Hepatocyte (in vitro differentiated cells): ENCODE measurements around the gene PTGES2. TPM values are rescaled to one million over a fixed set of nuclear protein-coding genes. Genes with fewer than 3 reads are reported as not detected.
A peak's percentile ranks its signal among the peaks of the same experiment; 100 is the strongest.

Source experiments
- DNase-seq: peaks from one replicate; pipeline ENCODE4 v3.0.0-alpha.2; 2016; ENCODE audit warnings: low spot score
- H2AFZ ChIP-seq: fragments of 200-600 bp; sonication (generic); 2 replicates; pipeline ENCODE4 v1.6.0; 2016; ENCODE audit warnings: antibody characterized with exemption, mild to moderate bottlenecking
- H3K27ac ChIP-seq: fragments of 200-600 bp; sonication (generic); 2 replicates; pipeline ENCODE4 v1.5.1; 2016; ENCODE audit warnings: mild to moderate bottlenecking
- H3K27me3 ChIP-seq: fragments of 200-600 bp; sonication (generic); 2 replicates; pipeline ENCODE4 v1.6.1; 2016
- H3K36me3 ChIP-seq: fragments of 200-600 bp; sonication (generic); replicated peaks from 2 replicates; pipeline ENCODE4 v1.5.1; 2016; ENCODE audit warnings: low read depth; ENCODE audit not compliant: insufficient read depth
- H3K4me1 ChIP-seq: fragments of 200-600 bp; sonication (generic); 2 replicates; pipeline ENCODE4 v1.5.1; 2016; ENCODE audit warnings: mild to moderate bottlenecking, moderate library complexity; ENCODE audit not compliant: insufficient read depth
- H3K4me2 ChIP-seq: fragments of 200-600 bp; sonication (generic); 2 replicates; pipeline ENCODE4 v1.6.0; 2016
- H3K4me3 ChIP-seq: fragments of 200-600 bp; sonication (generic); 2 replicates; pipeline ENCODE4 v1.5.1; 2016; ENCODE audit warnings: mild to moderate bottlenecking
- H3K79me2 ChIP-seq: fragments of 200-600 bp; sonication (generic); 2 replicates; pipeline ENCODE4 v1.6.0; 2017; ENCODE audit warnings: mild to moderate bottlenecking
- H3K9me2 ChIP-seq: fragments of 200-600 bp; sonication (generic); replicated peaks from 2 replicates; pipeline ENCODE4 v1.6.0; 2017; ENCODE audit warnings: mild to moderate bottlenecking; ENCODE audit not compliant: insufficient read depth
- H3K9me3 ChIP-seq: fragments of 200-600 bp; sonication (generic); 2 replicates; pipeline ENCODE4 v1.5.1; 2016; ENCODE audit warnings: low read depth, mild to moderate bottlenecking
- H4K20me1 ChIP-seq: fragments of 200-600 bp; sonication (generic); 2 replicates; pipeline ENCODE4 v1.6.0; 2016; ENCODE audit warnings: mild to moderate bottlenecking; ENCODE audit not compliant: insufficient read depth, poor library complexity, severe bottlenecking
- CTCF ChIP-seq: fragments of 200-600 bp; sonication (generic); IDR thresholded peaks from 2 replicates; pipeline ENCODE4 v1.5.1; 2016; ENCODE audit warnings: antibody characterized with exemption, mild to moderate bottlenecking; ENCODE audit not compliant: poor library complexity
- EZH2 ChIP-seq: fragments of 200-600 bp; sonication (generic); IDR thresholded peaks from 2 replicates; pipeline ENCODE4 v1.6.1; 2016; ENCODE audit warnings: antibody characterized with exemption, mild to moderate bottlenecking, borderline replicate concordance
- EZH2phosphoT487 ChIP-seq: fragments of 200-600 bp; sonication (generic); IDR thresholded peaks from one replicate; pipeline ENCODE4 v1.6.1; 2018; ENCODE audit warnings: antibody characterized with exemption, mild to moderate bottlenecking, low read depth, moderate library complexity; ENCODE audit not compliant: unreplicated experiment, severe bottlenecking
- WGBS: methylation state at CpG from one replicate; pipeline ENCODE4 v1.1.6; 2016; ENCODE audit warnings: low lambda C conversion rate; ENCODE audit errors: missing lambda C conversion rate; 5-methylcytosine and 5-hydroxymethylcytosine counted together
- polyA plus RNA-seq: library from polyadenylated mRNA; unstranded; fragments of >200 nt; fragmentation: Nextera tagmentation; extraction: Ambion mirVana; gene quantifications from 2 replicates; pipeline ENCODE4 v1.2.1, GENCODE V29; 2016
- total RNA-seq: library from RNA; depleted of rRNA; stranded (reverse); fragments of >200 nt; gene quantifications from 2 replicates; pipeline ENCODE4 v1.2.3, GENCODE V29; 2014

The PTGES2 gene
- total and polyA plus RNA-seq, 2 experiments from 2014 or later = 29.4 to 68.1 TPM

DNA sequence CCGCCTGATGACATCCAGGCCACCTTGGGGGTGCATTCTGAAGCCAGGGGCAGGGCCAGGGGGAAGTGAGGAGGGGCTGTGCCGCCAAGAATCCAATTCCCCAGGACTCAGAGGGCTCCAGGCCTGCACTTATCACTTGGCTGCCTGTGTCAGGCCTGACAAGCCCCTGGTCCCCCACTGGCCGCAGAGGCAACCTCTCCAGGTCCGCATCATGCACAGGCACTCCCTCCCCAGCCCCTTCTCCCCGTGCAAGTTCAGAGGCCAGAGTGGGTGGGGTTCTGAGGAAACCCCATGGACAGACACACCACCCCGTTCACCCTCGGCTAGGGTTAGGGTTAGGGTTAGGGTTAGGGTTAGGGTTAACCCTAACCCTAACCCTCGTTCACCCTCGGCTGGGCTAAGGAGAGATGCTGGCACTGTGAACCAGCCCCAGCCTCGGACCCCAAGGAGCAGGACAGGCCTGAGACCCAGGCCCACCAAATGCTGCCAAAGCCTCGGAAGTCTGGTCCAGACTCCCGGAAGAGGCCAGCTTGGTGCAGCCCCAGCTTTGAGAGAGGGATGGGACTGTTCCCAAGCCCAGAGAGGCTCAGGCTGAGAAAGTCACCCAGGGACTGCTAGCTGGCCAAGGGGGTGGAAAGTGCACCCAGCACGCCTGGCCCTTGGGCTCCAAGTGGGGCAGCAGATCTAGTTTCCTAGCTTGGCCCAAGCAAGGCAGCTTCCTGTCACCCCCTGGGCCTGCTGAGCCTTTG is 26.6 kb upstream of the PTGES2 start:
- no peaks in the 10 kb centered on the region for H3K27me3 ChIP-seq
- H2AFZ ChIP-seq = no peak overlapping the region
- H3K4me3 ChIP-seq = no peak overlapping the region
- no peak overlapping the region for H3K4me2 ChIP-seq
- H3K27ac ChIP-seq = no peak overlapping the region
- H4K20me1 ChIP-seq = no peaks in the 10 kb centered on the region
- WGBS = 87% methylated on average over 12 of the region's 13 CpGs
- TF ChIP-seq CTCF (no peak), EZH2 (no peak), EZH2phosphoT487 (no peak)
- H3K9me2 ChIP-seq = no peaks in the 10 kb centered on the region
- no peaks in the 10 kb centered on the region for H3K79me2 ChIP-seq
- DNase-seq = no peak
- peaks cover 5% of the 10 kb centered on the region for H3K4me1 ChIP-seq
- no peaks in the 10 kb centered on the region for H3K9me3 ChIP-seq
- H3K36me3 ChIP-seq = no peaks in the 10 kb centered on the region

DNA sequence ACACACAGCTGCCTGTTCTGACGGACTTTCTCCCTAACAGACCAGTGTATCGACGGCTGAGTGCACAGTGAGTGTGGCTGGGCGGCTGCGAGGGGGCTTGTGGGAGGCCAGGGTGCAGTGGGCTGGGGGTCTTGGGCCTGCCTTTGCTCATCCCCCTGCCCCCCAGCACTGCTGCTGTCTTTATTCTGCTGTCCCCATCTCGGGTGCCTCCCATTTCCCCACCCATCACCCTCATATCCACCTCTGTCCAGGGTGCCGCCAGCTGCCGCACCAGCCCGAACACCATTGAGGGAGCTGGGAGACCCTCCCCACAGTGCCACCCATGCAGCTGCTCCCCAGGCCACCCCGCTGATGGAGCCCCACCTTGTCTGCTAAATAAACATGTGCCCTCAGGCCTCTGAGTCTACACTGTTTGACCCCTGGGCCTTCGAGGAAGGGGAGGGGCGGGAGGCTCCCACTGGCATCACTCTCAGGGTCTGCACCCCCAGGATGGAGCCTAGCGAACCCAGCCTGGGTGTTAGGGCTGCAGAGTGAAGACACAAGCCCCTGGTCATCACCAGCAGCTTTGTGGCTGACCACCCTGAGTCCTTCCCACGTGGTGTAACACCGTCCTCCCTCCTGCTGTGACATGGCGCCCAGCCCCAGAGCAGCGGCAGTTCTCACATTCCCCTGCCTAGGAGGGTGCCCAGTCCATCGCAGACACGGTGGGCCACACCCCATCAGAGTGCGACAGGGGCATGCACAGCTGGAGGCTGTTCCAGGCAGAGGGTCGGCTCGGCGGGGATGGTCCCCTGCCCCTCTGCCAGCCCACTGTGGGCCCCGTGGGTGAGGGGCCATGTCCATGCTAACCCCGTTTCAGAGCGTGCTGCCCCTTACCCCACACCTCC is 25.8 kb upstream of the PTGES2 start:
- Histone ChIP-seq H2AFZ (no peak overlapping the region), H3K27me3 (no peaks in the 10 kb centered on the region), H3K27ac (no peak overlapping the region), H3K79me2 (no peaks in the 10 kb centered on the region), H3K9me2 (no peaks in the 10 kb centered on the region), H3K4me3 (no peak overlapping the region), H3K9me3 (no peaks in the 10 kb centered on the region), H3K4me2 (no peak overlapping the region), H3K36me3 (no peaks in the 10 kb centered on the region), H4K20me1 (no peaks in the 10 kb centered on the region), H3K4me1 (peaks cover 10% of the 10 kb centered on the region)
- 89% methylated on average over 23 of the region's 26 CpGs for WGBS
- peak; percentile 4 for DNase-seq
- TF ChIP-seq CTCF = no peak
- no peak for TF ChIP-seq EZH2phosphoT487
- TF ChIP-seq EZH2 = no peak

- Histone ChIP-seq H3K4me1 (peaks cover 10% of the 10 kb centered on the region), H3K9me2 (no peaks in the 10 kb centered on the region), H3K27me3 (no peaks in the 10 kb centered on the region), H3K4me2 (no peak overlapping the region), H3K9me3 (no peaks in the 10 kb centered on the region), H3K36me3 (no peaks in the 10 kb centered on the region), H3K27ac (no peak overlapping the region), H2AFZ (no peak overlapping the region), H3K4me3 (no peak overlapping the region), H3K79me2 (no peaks in the 10 kb centered on the region), H4K20me1 (no peaks in the 10 kb centered on the region)
- TF ChIP-seq EZH2 (no peak), CTCF (no peak), EZH2phosphoT487 (no peak)
- 96% methylated on average over 12 of the region's 13 CpGs for WGBS
- no peak for DNase-seq
These were observed 24.9 kb upstream of the PTGES2 start for GRCh38 chr9:128152133-128153059.
